GM18873 (cell line): ENCODE results near the gene KCNMA1.

Source experiments
- ATAC-seq: cut with Tn5 transposase; IDR thresholded peaks from one replicate; pipeline ENCODE4 v1.9.1; 2021; ENCODE audit warnings: mild to moderate bottlenecking, moderate library complexity, moderate number of reproducible peaks; ENCODE audit not compliant: unreplicated experiment, low FRiP score

KCNMA1 gene

DNA sequence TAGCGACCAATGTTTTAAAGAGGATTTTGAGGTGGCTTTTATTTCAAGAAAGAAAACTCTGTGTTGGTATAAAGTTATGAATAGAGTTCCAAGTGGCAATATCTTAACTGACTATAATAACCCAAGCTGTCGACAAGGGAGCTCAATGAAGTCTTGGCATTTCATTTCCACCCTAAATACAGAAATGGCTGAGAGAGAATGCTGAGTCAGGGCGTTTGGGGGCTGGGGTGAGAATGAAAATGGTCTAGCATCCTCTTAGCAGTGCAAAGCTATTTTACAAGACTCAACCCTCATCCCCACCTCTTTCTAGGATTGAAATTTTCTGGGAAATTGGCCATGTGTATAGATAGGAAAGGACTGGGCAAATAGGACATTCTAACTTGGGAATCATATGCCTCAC, 759.1 kb downstream of the KCNMA1 start:
- ATAC-seq: no peak

DNA sequence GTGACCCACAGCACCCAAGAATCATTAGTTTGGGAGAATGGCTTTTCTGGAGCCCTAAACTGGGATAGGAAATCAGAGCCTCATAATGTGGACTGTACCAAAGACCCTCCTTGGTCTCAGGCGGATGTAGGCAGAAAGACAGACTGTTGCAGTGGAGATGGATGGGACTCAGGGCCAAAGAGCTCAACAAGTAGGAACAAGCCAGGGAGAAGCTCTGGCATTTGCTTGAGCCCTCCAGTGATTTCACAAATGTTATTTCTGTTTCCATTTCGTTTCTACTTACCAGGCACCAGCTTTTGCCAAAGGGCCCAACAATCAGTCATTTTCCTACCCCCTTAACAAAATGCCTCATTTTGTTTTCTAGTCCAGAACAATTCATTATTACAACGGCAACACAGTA, 762.7 kb downstream of the KCNMA1 start:
- ATAC-seq: no peak

DNA sequence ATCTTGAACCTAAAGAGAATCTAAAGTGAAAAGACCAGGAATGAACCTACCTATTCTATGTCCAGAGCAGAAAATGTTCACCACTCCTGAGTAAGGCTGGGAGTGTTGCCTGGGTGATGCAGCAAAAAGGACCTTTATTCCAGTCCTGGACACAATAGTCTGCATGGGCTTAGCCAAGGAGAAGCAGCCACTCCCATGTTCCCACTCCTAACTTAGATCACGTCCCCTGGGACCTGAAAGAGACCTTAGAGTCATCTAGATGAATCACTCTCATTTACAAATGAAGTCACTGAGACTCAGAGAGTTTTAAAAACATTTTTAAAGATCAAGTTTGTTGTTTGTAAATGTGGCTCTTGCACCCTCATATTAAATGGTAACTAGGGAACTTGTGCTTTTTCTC, 763.4 kb downstream of the KCNMA1 start:
- ATAC-seq: no peak

DNA sequence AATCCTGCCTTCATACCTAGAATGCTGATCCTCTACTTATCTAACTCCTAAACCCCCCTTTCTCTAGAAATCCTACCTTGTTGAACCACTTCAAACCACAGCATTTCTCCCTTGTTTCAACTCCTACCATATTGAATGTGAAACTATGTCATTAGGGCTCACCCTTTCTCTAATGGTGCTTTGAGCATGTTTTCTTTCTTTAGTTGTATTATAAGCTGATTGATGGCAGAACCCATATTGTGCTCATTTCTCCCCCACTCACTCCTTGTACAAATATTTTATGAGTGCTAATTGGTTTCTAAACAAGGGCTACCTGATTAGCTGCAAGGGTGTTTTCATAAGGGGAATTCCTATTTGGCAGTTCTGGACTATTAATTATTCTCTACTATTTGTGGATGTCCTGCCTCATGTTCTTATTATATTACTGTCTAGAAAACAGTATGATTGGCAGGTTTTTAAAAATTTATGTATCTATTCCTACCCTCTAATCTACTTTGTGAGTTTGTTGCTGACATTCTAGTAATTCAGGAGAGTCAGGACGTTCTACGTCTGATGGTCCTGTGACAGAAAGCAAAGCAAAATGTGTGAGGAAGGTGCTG, 765.8 kb downstream of the KCNMA1 start:
- no peak for ATAC-seq

DNA sequence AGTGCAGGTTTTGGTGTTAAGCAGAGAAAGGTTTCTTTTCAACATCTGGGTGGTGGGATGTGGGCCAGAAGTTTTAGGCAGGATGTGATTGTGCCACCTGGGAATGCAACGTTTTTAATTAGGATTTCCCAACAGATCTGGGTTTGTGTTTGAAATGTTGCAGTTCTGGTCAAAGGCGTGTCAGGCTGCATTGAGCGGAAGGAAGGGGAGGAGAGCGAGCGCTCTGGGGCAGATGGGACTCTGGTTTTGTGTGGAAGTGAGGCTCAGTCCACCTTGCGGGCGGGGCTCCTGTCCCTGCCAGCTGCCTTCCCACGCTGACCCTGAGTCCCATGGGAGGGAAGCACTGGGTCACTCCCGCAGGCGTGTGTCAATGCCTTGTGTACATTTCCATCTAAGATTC, 767.7 kb downstream of the KCNMA1 start:
- no peak for ATAC-seq

DNA sequence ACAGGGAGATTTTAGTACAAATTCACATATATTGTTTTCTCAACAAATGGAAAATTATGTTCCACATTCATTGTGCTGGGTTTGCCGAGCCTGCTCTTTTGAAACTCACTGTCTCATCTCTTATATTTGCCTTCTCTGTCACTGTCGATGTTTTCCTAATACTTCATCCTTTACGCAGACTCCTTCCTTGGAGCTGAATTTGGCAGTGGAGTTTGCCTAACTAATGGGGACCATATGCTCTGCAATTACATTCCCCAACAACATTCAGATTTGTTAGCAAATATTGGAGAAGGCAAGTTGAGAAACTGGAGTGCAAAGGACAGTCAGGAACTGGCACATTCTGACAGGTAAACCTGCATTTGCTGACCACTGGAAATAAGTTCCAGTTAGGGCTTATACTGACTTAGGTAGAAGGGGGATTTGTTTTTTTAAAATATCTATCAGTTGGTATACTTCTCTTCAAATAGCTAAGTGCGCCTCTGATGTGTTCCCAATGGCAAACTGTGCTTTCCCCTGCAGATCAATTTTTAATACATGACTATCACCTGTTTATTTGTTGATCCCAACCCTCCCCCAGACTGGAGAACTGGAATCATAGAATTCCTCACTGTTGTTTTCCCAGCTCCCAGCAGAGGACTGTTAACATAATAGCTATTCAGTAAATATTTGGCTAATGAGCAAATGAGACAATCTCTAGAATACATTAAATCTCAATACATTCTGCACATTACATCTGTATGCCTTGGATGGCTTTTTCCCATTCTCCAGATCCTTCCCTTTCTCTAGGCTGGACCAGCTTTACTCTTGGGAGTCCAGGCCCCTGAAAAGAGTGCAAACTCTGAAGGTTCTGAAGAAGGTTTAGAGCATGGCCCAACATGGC, 769.3 kb downstream of the KCNMA1 start:
- ATAC-seq: no peak

DNA sequence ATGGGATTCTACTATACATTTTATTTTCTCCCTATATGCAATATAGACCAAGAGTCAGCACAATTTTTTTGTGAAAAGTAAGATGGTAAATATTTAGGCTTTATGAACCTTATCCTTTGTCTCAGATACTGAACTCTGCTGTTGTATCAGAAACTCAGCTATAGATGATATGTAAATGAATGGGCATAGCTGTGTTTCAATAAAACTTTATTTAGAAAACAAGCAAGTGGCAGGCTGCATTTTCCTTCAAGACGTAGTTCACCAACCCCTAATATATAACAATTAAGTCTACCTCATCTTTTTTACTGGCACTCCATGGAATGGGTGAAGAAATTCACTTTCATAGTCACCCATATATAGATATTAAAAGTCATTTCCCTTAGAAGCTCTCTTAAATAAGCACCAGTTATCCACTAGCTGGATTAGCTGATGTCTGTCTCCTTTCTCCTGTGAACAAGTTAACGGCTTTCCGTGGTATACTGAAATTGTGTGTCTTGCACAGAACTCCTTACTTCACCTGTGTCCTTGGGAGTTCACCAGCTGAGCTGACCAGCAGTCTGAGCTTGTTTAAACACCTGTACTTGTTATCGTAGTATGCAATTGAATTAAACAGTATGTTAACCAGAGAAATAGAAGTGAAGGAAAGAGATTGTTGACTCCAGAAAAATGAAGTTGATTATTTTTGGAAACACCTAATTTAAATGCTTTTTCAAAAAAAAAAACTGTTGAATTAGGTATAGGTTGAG, 770.6 kb downstream of the KCNMA1 start:
- no peak for ATAC-seq

DNA sequence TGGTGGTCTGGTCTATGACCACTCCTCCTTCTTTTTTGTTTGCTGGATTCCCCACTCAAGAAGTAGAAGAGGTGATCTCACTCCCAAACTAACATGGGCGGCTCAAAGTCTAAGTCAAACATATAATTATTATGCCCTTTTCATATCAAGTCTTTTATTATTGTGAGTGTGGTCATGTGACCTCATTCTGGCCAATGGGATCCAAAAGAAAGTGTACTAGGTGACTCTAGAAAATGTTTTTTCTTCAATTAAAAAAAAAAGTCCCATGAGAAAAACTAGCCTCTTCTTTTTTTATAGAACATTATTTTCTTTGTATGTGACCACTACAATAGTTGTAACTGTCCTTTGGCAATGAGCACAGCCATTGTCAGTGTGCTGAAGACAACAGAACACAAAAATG, 772.7 kb downstream of the KCNMA1 start:
- no peak for ATAC-seq

DNA sequence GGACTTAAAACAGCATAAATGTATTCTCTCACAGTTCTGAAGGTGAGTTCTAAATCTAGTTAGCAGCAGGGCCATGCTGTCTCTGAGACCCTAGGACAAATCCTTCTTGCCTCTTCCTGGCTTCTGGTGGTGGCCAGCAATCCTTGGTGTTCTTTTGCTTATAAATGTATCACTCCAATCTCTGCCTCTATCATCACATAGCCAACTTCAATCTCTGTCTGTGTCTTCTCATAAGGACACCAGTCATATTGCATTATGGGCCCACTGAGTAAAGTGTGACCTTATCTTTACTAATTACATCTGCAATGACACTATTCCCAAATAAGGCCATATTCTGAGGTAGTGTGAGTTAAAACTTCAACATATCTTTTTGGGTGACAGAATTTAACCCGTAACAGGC, 778.9 kb downstream of the KCNMA1 start:
- no peak for ATAC-seq

DNA sequence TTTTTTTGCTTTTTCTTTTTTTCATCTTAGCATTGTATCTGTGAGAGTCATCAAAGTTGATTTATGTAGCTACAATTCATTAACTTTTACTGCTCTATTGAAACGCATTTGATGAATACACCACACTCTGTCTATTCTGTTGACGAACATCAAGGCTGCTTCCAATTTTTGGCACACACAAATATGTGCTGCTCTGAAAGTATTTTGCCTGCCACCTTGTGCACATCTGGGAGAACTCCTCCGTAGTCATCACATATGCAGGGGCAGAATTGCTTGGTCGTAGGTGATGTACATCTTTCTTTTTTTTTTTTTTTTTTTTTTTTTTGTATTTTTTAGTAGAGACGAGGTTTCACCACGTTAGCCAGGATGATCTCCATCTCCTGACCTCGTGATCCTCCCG, 796.8 kb downstream of the KCNMA1 start:
- ATAC-seq: no peak

DNA sequence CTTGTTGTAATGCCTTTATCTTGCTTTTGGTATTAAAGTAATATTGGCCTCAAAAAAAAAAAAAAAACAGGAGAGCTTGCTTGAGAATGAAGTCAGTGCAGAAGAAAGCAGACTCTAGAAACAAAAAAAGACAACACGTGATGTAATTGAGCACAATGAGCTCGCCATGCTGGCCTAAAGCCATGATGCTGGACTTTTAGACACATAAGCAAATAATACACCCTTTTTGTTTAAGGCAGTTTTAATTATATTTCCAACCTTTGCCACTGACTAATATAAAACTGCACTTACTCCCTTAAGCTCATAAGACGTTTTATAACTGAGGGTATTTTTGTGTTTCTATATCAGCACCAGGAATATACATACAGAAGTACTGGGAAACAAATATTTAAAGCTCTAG, 798.3 kb downstream of the KCNMA1 start:
- no peak for ATAC-seq

DNA sequence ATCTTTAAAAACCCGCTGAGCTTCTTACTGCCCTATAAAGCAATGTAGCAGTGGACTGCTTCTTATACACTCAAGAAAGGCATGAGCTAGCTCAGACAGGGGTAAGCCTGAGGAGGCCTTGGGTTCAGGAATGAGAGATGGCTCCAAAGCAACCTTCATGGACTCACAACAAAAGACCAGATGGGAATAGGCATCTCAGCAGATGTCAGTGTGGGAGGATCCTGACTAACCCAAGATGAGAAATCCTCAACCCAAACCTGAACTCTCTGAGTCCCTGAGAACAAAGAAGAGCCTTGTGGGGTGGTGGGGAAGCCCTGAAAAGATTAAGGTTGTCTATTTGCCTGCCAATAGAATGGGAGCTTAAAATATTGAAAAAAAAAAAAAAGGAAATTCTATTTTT, 807.4 kb downstream of the KCNMA1 start:
- no peak for ATAC-seq

DNA sequence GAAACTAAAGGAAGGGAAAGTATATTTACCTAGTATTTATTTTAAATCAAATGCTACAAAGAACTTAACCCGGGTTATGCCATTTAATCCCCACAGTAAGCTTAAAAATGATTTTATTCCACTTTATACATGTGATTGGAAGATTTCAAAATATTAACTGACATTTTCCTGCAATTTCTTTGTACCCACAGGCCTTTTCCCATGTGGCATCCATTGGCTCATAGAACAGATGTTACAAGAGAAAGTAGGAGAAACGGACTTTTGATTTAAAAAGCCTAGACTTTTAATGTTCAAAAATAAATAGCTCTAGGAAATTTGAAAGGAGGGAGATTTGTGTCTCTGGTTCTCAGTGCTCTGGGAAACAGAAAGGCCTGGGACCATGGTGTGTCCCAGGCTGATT, 807.9 kb downstream of the KCNMA1 start:
- ATAC-seq: no peak
